Thyroid gland (tissue), 4 donors: Measurements from ENCODE around the gene VWCE.

Experiments used
- CTCF ChIP-seq, 6 experiments: fragments of 200-600 bp in 3 of 6; fragments of 450-650 bp in 3 of 6; sonication (generic) in 3 of 6; IDR thresholded peaks; one replicate each; pipeline ENCODE4 v1.5.1; 2016 to 2019; ENCODE audit warnings: antibody characterized with exemption in 6 of 6, mild to moderate bottlenecking in 2 of 6, inconsistent platforms in 1 of 6, moderate library complexity in 1 of 6
- POLR2A ChIP-seq, 2 donors: fragments of 450-650 bp; IDR thresholded peaks; one replicate each; pipeline ENCODE4 v1.6.1; 2017; ENCODE audit warnings: antibody characterized with exemption in 2 of 2, mild to moderate bottlenecking in 2 of 2, moderate library complexity in 1 of 2

GRCh38 chr11:61305417-61305816 lies 10.3 kb upstream of the VWCE start:
- TF ChIP-seq POLR2A (IDR thresholded peaks at IDR 0.05): no peak
- TF ChIP-seq CTCF (IDR thresholded peaks at IDR 0.05): no peak
